IPS-20b (cell line): ENCODE data around the gene PTGER1.

ENCODE experiments used
- H3K27ac ChIP-seq: one replicate; pipeline ENCODE4 v1.5.1; 2013; ENCODE audit warnings: low read length
- H3K27me3 ChIP-seq: 2 replicates; pipeline ENCODE4 v1.6.1; 2013; ENCODE audit warnings: mild to moderate bottlenecking, low read length, inconsistent platforms; ENCODE audit not compliant: insufficient read depth
- H3K36me3 ChIP-seq: 2 replicates; pipeline ENCODE4 v1.6.1; 2013; ENCODE audit warnings: low read depth, mild to moderate bottlenecking, inconsistent platforms, low read length, moderate library complexity; ENCODE audit not compliant: insufficient read depth
- H3K4me1 ChIP-seq: 2 replicates; pipeline ENCODE4 v1.6.1; 2013; ENCODE audit warnings: mild to moderate bottlenecking, control low read depth, inconsistent platforms, low read length, moderate library complexity; ENCODE audit not compliant: insufficient read depth
- H3K4me3 ChIP-seq: 2 replicates; pipeline ENCODE4 v1.5.1; 2013; ENCODE audit warnings: mild to moderate bottlenecking, low read length, inconsistent platforms
- H3K9ac ChIP-seq: 2 replicates; pipeline ENCODE4 v1.6.1; 2013; ENCODE audit warnings: low read depth, mild to moderate bottlenecking, inconsistent platforms, low read length, moderate library complexity
- H3K9me3 ChIP-seq: 2 replicates; pipeline ENCODE4 v1.6.1; 2013; ENCODE audit warnings: mild to moderate bottlenecking, low read depth, low read length, inconsistent platforms; ENCODE audit not compliant: insufficient read depth

The PTGER1 gene

DNA sequence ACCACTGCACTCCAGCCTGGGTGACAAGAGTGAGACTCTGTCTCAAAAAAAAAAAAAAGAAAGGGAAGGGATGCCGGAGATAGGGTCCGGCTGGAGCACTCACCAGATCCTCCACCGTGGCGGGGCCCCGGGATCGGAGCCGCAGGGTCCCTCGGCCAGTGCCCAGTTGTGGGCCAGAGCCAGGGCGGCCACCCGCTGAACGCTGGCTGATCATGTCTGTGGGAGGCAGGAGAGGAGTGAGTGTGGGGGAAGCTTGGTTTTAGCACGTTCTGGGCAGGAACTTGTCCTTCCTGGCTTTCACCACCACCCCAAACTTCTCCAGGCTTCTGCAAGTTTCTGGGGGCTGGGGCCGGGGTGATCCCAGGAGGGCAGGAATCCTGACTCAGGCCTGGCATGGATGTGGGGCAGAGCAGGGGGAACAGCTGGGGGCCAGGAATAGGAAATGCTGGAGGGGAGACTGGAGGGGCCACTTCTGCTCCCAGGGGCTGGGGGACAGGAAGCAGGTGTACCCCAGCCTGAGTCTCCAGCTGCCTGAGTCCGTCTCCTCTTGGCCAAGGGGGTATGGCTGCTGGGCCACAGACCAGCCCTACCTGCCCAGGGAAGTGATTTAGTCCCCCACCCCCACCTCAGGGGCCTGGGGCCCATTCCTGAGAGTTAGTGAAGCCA, 4.3 kb upstream of the PTGER1 start:
- peaks cover 8% of the 10 kb centered on the region for H3K4me1 ChIP-seq
- H3K9me3 ChIP-seq, result no peaks in the 10 kb centered on the region
- no peak overlapping the region for H3K9ac ChIP-seq
- H3K4me3 ChIP-seq, result no peak overlapping the region
- peaks cover 25% of the 10 kb centered on the region for H3K36me3 ChIP-seq
- H3K27ac ChIP-seq, result no peak overlapping the region
- H3K27me3 ChIP-seq, result no peaks in the 10 kb centered on the region; the same call in 1 of the 2 replicates

DNA sequence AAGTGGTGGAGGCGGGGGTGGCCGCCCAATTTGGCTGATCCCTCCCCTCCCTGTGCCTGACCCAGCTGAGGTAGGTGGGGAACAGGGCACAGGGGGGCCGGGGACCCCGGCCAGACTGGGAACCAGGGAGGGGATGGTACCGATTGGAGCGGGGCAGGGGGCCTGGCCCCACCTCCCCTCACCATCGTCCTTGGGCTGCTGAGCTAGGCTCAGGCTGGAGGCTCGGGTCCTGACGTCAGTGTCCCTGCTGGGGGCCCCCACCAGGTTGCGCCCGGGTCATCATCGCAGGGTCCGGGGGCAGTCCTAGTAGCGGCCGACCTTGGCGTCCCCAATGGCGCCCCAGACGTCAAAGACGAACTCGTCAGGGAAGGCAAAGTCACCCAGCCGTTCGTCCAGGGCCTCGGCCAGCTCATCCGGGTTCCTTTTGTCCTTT, 3.0 kb upstream of the PTGER1 start:
- Histone ChIP-seq H3K4me1 (peaks cover 8% of the 10 kb centered on the region), H3K9me3 (no peaks in the 10 kb centered on the region), H3K4me3 (no peak overlapping the region), H3K27ac (no peak overlapping the region), H3K36me3 (peaks cover 25% of the 10 kb centered on the region), H3K27me3 (no peaks in the 10 kb centered on the region; the same call in 1 of the 2 replicates), H3K9ac (no peak overlapping the region)

DNA sequence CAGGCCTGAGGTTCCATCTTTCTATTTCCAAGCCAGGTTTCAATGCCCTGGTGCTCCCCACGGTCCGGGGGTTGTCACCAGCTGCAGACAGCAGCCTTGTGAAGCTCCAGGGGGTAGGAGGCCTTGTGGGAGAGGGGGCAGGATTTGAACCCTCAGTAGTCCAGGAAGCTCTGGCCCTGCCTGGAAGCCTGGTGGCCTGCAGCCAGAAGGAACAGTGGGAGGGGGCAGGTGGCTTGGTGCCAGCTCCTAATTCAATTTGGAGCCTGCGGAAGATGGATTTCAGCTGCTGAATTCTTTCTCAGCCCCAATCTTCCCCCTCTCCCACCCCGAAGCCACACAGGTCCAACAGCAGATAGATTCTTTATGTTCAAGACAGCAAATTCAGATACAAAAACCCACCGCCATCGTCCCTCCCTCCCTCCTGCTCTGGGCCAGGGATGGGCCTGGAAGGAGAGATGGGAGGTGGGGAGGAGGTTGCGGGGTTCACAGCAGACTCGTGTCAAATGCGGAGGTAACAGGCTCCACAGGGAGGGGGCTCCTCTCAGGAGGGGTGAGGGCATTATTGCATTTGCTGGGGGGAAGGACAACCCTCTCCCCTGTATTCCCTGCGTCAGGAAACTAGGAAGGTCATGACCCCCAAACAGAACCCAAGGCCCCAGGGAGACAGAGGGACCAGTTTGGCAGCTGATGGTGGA, 2.4 kb upstream of the PTGER1 start:
- Histone ChIP-seq H3K9me3 (no peaks in the 10 kb centered on the region), H3K4me3 (no peak overlapping the region), H3K27ac (no peak overlapping the region), H3K9ac (no peak overlapping the region), H3K4me1 (peaks cover 8% of the 10 kb centered on the region), H3K27me3 (no peaks in the 10 kb centered on the region; the same call in 1 of the 2 replicates), H3K36me3 (peaks cover 25% of the 10 kb centered on the region)

DNA sequence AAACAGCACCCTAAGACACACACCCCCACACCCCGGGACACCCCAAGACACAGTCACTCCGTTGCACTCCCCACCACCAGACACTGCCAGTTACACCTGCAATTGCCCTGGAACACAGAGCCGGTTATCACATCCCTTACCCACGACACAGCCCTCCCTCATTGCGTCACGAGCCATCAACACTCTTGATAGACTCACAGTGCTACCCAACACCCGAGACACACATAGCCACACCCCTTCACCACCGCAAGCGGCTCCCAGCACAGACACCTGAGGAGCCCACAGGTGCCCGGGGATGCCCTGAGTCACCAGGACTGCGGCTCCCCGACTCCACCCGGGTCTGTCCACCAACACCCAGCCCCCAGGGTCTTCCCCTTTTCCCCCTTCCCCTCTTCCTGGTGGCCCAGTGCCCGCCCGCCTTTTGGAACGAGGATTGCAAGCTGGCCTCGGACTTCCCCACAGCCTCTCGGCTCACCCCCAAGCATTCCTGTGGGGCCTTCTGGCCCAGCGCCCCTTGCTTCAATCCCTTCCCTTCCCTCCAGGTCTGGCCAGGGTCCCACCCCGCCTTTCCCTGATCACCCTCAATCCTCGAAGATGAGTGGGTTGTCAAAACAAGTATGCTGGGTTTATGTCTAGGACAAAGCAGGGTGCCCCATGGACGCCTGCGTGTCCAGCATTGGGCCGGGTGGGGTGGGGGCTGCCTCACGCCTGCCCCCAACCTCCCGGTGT, 1.7 kb upstream of the PTGER1 start:
- Histone ChIP-seq H3K4me1 (peaks cover 8% of the 10 kb centered on the region), H3K27me3 (no peaks in the 10 kb centered on the region; the same call in 1 of the 2 replicates), H3K9me3 (no peaks in the 10 kb centered on the region), H3K9ac (no peak overlapping the region), H3K36me3 (peaks cover 19% of the 10 kb centered on the region), H3K27ac (no peak overlapping the region), H3K4me3 (no peak overlapping the region)

DNA sequence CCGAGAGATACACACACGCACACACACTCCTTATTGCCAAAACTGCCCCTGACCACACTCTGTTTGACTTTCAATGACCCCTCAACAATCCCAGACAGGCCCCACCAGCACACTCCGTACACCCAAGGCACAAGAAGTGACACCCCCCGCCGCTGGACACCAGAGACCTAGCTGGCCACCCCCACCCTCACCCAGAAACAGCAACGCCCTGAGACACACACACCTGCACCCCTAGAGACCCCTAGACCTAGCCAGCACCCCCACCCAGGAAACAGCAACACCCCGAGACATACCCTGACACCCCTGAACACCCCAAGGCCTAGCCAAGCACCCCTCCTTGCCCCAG, 1.1 kb upstream of the PTGER1 start:
- Histone ChIP-seq H3K4me3 (no peak overlapping the region), H3K4me1 (peaks cover 8% of the 10 kb centered on the region), H3K9me3 (no peaks in the 10 kb centered on the region), H3K27me3 (no peaks in the 10 kb centered on the region; the same call in 1 of the 2 replicates), H3K36me3 (peaks cover 19% of the 10 kb centered on the region), H3K9ac (no peak overlapping the region), H3K27ac (no peak overlapping the region)

DNA sequence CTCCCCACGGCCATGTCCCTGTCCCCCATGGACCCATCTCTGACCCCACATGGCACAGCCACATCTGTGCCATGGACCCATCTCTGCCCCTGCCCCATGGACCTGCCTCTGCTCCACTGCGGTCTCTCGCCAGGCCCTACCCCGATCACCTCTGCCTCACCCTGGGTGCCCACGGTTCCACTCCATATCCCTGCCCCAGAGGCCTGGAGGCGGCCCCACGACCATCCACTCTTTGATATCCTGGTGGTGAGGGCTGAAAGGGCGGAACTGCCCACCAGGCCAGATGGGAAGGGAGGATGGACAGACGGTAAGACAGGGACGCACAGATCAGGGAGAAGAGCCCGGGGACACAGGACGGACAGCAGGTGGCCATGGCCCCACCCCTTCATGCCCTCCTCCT, 327 bp downstream of the PTGER1 start:
- Histone ChIP-seq H3K27me3 (no peaks in the 10 kb centered on the region; the same call in 1 of the 2 replicates), H3K9ac (no peak overlapping the region), H3K27ac (no peak overlapping the region), H3K36me3 (peaks cover 19% of the 10 kb centered on the region), H3K4me1 (peaks cover 5% of the 10 kb centered on the region), H3K4me3 (no peak overlapping the region; the same call in 1 of the 2 replicates), H3K9me3 (no peaks in the 10 kb centered on the region)

DNA sequence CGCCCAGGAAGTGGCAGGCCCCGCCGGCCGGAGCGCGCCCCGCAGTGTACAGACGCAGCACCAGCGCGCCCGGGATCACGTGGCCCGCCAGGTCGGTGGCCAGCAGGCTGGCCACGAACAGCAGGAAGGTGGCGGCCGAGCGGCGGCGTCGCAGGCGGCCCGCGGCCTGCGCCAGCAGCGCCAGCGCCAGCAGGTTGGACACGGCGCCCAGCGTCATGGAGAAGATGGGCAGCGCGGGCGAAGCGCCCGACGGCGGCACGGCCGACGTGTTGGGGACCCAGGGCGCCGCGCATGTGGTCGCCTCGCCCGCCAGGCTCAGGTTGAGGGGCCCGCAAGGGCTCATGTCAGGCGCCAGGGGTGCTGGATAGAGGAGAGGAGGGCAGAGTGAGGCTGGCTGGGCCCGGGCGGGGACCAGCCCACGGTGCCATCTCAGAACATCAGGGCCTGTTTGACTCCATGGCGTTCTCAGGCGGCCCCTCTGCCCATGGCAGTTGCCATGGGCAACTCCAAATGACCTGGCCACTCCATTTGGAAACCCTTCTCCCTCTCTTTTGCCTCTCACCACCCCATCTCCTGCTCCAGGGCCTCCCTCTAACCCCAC, 1.1 kb downstream of the PTGER1 start:
- no peak overlapping the region for H3K27ac ChIP-seq
- H3K9me3 ChIP-seq, result no peaks in the 10 kb centered on the region
- H3K4me1 ChIP-seq, result peaks cover 5% of the 10 kb centered on the region
- no peak overlapping the region for H3K4me3 ChIP-seq
- H3K27me3 ChIP-seq, result no peaks in the 10 kb centered on the region; the same call in 1 of the 2 replicates
- H3K36me3 ChIP-seq, result peaks cover 13% of the 10 kb centered on the region
- H3K9ac ChIP-seq, result no peak overlapping the region

DNA sequence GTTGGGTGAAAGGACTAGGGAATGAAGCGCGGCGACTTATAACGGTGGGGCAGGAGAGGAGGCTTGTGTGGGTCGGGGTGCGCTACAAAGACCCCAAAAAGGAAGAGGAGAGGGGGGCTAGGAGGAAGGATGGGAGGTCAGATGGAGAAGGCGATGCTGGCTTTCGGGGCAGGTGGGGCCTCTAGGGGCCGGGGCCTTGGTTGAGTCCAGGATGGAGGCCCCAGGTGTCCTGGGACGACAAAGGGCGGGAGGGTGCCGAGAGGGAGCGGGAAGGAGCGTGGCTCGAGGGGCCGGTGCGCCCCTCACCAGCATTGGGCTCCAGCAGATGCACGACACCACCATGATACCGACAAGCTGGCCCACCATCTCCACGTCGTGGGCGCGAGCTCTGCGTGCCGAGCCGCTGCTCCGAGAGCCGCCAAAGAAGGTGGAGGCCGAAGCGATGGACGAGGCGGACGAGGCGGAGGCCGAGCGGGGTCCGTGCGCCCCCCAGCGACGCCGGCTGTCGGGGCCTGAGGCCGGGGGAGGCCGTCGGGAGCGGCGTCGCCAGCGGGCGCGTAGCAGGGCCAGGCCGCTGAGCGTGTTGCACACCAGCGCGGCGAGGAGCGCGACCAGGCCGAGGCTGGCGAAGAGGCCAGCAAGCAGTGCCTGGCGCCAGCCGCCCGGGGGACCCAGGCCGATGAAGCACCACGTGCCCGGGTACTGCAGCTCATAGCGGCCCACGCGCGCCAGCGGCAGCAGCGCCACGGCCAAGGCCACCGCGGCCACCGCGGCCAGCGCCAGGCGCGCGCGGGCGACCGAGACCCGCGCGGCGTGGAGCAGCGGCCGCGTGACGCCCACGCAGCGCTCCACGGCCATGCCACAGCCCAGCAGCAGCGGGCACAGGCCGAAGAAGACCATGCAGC, 1.8 kb downstream of the PTGER1 start:
- peaks cover 11% of the 10 kb centered on the region for H3K36me3 ChIP-seq
- no peaks in the 10 kb centered on the region; the same call in 1 of the 2 replicates for H3K27me3 ChIP-seq
- H3K4me1 ChIP-seq, result peaks cover 5% of the 10 kb centered on the region
- no peaks in the 10 kb centered on the region for H3K9me3 ChIP-seq
- no peak overlapping the region for H3K27ac ChIP-seq
- peak overlapping the region; percentile 70; the same call in 1 of the 2 replicates for H3K4me3 ChIP-seq
- no peak overlapping the region for H3K9ac ChIP-seq

DNA sequence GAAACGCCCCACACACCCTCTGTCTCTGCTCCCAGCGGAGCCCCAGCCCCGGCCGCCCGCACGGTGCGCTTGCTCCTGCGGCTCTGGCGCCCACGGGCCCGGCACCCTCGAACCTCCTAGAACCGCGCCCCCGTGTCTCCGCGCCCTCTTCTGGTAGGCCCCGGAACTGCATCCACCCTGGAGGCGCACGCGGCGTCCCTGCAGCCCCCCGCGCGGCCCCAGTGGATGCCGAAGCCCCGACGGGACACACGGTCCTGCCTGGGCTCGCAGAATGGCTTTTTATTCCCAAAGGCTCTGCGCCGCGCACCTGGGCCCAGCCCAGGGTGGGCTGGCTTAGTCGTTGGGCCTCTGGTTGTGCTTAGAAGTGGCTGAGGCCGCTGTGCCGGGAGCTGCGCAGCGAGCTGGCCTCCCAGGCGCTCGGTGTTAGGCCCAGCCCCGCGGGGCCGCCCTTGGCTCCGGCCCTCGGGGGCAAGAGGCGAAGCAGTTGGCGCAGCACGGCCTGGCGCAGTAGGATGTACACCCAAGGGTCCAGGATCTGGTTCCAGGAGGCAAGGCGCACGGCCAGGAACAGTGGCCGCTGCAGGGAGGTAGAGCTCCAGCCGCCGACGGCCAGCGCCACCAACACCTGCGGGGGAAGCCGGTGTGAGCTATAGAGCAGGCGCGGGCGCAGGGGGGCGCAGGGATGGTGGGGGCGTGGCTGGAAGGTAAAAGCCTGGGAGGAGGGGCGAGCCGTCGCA, 2.8 kb downstream of the PTGER1 start:
- Histone ChIP-seq H3K9ac (peak overlapping the region; percentile 80), H3K4me1 (peaks cover 5% of the 10 kb centered on the region), H3K27ac (no peak overlapping the region), H3K27me3 (no peaks in the 10 kb centered on the region; the same call in 1 of the 2 replicates), H3K4me3 (peak overlapping the region; percentile 70), H3K9me3 (no peaks in the 10 kb centered on the region), H3K36me3 (peaks cover 14% of the 10 kb centered on the region)

DNA sequence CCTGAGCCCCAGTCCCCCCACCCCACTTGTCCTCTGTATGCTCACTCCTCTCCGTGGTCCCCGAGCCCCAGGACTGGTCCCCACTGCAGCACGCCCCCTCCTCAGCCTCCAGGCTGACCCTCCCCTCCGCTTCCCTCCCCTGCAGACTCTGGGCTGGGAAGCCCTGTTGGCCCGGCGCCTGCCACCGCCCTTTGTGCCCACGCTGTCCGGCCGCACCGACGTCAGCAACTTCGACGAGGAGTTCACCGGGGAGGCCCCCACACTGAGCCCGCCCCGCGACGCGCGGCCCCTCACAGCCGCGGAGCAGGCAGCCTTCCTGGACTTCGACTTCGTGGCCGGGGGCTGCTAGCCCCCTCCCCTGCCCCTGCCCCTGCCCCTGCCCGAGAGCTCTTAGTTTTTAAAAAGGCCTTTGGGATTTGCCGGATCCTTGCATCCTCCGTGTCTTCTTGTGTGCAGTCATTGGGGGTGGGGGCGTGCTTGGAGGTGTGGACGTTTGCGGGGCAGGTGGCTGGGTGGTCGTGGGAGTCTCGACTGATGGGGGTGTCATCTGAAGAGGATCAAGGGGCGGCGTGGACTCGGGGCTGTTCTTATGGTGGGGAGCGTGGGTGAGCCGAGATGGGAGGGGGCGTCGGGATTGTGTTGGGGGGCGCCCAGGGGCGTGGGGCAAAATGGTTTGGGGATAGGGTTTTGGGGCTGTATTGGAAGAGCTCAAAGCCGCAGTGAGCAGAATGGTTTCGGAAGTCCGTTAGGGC, 3.5 kb downstream of the PTGER1 start:
- H3K36me3 ChIP-seq, result peaks cover 14% of the 10 kb centered on the region
- H3K27ac ChIP-seq, result no peak overlapping the region
- H3K27me3 ChIP-seq, result no peaks in the 10 kb centered on the region; the same call in 1 of the 2 replicates
- peaks cover 5% of the 10 kb centered on the region for H3K4me1 ChIP-seq
- H3K9me3 ChIP-seq, result no peaks in the 10 kb centered on the region
- no peak overlapping the region for H3K4me3 ChIP-seq
- H3K9ac ChIP-seq, result no peak overlapping the region
